Neutrophil (primary cell): Measurements from ENCODE around the gene SEZ6.

Experiments
- H3K27ac ChIP-seq: fragments of 200-600 bp; sonication (generic); 2 replicates; pipeline ENCODE4 v1.5.1; 2016; ENCODE audit warnings: mild to moderate bottlenecking, moderate library complexity
- H3K27me3 ChIP-seq: fragments of 200-600 bp; sonication (generic); 2 replicates; pipeline ENCODE4 v1.6.0; 2016; ENCODE audit warnings: mild to moderate bottlenecking
- H3K36me3 ChIP-seq: fragments of 200-600 bp; sonication (generic); 2 replicates; pipeline ENCODE4 v1.5.1; 2017
- H3K4me1 ChIP-seq, 2 experiments: fragments of 200-600 bp in 1 of 2; sonication (generic) in 1 of 2; 1 replicate in 1 of 2; 2 replicates in 1 of 2; pipeline versions ENCODE4 v1.5.1 to v1.6.1; 2013 to 2016; ENCODE audit warnings: low read depth in 1 of 2, low read length in 1 of 2, mild to moderate bottlenecking in 1 of 2, moderate library complexity in 1 of 2; ENCODE audit not compliant: control insufficient read depth in 1 of 2, insufficient read depth in 1 of 2
- H3K4me3 ChIP-seq, 2 experiments: fragments of 200-600 bp in 1 of 2; sonication (generic) in 1 of 2; 1 replicate in 1 of 2; 2 replicates in 1 of 2; pipeline ENCODE4 v1.5.1; 2013 to 2016; ENCODE audit warnings: low read depth in 1 of 2, low read length in 1 of 2, mild to moderate bottlenecking in 1 of 2, moderate library complexity in 1 of 2
- H3K9me3 ChIP-seq: fragments of 200-600 bp; sonication (generic); 2 replicates; pipeline ENCODE4 v1.5.1; 2016
- TF ChIP-seq, protein P1 (sequence below): fragments of 200-600 bp; sonication (generic); IDR thresholded peaks from 2 replicates; pipeline ENCODE4 v1.5.1; 2016; ENCODE audit warnings: antibody characterized with exemption

Gene SEZ6

DNA sequence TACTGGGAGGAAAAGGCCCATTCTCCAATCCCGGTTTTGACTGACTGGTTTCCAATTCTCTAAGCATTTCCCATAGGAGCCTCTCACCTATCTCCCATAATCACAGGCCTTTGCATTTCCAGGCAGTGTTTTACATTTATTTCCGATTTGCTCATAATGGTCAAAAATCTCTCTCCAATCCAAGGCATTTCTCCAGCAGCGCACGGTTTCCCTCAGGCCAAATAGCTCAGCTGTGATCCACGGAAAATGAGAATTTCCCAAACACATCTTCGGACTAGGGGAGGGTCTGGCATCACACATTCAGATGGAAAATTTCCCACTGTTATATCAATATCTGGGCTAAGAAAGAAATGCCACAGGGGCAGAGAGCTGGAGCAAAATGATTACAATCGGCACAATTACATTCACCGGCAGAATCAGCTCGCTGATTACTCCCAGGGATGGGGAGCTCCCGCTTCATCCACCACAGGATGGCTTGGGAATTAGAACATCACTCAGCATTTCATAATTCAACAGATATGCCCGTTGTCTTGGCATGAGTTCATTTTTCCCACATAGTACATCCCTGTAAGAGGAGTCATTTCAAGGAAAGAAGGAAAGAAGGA is 43.8 kb upstream of the SEZ6 start:
- TF ChIP-seq, protein P1, sequence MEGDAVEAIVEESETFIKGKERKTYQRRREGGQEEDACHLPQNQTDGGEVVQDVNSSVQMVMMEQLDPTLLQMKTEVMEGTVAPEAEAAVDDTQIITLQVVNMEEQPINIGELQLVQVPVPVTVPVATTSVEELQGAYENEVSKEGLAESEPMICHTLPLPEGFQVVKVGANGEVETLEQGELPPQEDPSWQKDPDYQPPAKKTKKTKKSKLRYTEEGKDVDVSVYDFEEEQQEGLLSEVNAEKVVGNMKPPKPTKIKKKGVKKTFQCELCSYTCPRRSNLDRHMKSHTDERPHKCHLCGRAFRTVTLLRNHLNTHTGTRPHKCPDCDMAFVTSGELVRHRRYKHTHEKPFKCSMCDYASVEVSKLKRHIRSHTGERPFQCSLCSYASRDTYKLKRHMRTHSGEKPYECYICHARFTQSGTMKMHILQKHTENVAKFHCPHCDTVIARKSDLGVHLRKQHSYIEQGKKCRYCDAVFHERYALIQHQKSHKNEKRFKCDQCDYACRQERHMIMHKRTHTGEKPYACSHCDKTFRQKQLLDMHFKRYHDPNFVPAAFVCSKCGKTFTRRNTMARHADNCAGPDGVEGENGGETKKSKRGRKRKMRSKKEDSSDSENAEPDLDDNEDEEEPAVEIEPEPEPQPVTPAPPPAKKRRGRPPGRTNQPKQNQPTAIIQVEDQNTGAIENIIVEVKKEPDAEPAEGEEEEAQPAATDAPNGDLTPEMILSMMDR: no peak
- Histone ChIP-seq H3K36me3 (no peaks in the 10 kb centered on the region), H3K27ac (no peak overlapping the region), H3K4me1 (no peaks in the 10 kb centered on the region), H3K27me3 (peaks cover 16% of the 10 kb centered on the region), H3K9me3 (no peaks in the 10 kb centered on the region), H3K4me3 (no peak overlapping the region)

DNA sequence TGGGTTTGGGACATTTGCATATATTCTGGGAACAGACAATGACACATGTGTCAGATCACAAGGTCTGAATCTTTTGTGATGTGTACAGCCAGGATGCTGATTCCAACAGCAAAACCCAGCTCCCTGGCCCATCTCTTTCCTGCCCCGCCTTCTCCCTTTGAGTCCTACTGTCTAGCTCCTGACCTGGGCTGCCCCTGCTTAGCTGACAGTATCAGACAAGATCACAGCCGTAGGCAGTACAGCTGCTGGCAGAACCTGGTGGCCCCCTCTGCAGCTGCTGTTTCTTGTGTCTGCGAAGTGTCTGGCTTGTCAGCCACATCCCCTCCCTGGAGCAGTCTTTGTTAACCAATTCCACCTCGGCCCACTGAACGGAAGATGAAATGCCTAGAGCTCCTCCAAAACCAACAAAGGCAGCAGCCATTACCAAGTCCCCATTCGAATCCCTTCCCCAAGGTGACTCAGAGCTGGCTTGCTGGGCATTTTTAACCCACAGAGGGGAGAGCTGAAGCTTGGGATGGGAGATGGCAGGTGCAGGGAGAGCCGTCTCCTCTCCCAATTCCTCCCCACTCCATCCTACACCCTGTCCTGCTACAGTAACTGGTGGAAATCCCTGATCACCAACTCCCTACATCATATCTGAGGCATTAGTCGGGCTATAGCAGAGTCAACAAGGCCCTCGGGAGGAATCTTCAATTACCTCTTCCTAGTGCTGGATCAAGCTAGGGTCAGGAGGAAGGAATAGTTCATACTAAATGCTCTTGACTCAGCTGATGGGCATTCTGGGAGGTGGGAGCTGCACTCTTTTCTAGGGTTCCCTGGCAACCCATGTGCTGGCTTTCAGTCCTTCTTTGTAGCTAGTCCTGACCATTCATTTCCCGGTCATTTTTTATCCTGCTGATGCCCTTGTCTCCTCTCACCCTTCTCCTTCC is 42.9 kb upstream of the SEZ6 start:
- Histone ChIP-seq H3K27ac (no peak overlapping the region), H3K36me3 (no peaks in the 10 kb centered on the region)

GRCh38 chr17:29046473-29046839 is 40.6 kb upstream of the SEZ6 start:
- H3K9me3 ChIP-seq: no peaks in the 10 kb centered on the region
- no peak overlapping the region for H3K27ac ChIP-seq
- peaks cover 16% of the 10 kb centered on the region for H3K27me3 ChIP-seq
- H3K4me3 ChIP-seq: no peak overlapping the region
- H3K4me1 ChIP-seq: no peaks in the 10 kb centered on the region
- TF ChIP-seq, protein P1: no peak
- no peaks in the 10 kb centered on the region for H3K36me3 ChIP-seq

More for the DNA sequence above, 42.9 kb upstream of the SEZ6 start:
- TF ChIP-seq, protein P1: no peak
- H3K9me3 ChIP-seq: no peaks in the 10 kb centered on the region
- no peak overlapping the region for H3K4me3 ChIP-seq
- H3K4me1 ChIP-seq: no peaks in the 10 kb centered on the region
- H3K27me3 ChIP-seq: peaks cover 16% of the 10 kb centered on the region

DNA sequence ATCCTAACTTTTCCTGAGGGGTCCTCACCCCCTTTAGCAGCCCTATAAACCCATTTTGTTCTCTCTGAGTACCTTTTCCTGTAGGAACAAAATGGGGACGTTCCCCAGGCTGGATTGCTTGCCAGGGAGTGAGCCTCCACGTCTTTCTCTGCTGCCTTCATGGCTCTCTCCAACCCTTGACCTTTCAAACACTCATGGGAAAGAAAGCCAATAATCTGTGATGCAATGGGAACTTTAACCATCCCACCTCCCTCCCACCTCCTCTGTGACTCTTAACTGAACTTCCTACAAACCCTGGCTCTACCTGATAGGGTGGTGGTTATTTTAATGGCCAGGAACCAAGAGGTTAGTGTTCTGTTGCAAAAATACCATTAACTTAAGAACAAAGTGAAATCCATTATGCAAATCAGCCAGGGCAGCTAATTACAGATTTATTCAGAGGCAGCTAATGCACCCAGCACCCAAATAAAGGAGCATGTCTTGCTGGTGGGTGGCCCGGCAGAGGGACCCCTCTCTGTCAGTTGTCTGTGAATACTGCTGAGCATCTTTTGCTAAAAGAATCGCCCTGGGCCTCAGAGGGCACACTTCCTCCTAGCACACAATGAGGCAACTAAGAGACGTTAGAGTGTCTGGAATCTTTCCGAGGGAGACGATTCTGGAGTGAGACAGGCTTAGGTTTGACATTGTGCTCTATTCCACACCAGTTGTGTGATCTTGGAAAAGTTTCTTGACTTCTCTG is 40.1 kb upstream of the SEZ6 start:
- TF ChIP-seq, protein P1: no peak
- peaks cover 16% of the 10 kb centered on the region for H3K27me3 ChIP-seq
- no peaks in the 10 kb centered on the region for H3K4me1 ChIP-seq
- no peak overlapping the region for H3K4me3 ChIP-seq
- no peak overlapping the region for H3K27ac ChIP-seq
- no peaks in the 10 kb centered on the region for H3K9me3 ChIP-seq
- no peaks in the 10 kb centered on the region for H3K36me3 ChIP-seq

GRCh38 chr17:29045026-29045425 is 39.2 kb upstream of the SEZ6 start:
- Histone ChIP-seq H3K4me1 (no peaks in the 10 kb centered on the region), H3K27me3 (peaks cover 16% of the 10 kb centered on the region), H3K4me3 (no peak overlapping the region), H3K36me3 (no peaks in the 10 kb centered on the region), H3K27ac (no peak overlapping the region), H3K9me3 (no peaks in the 10 kb centered on the region)
- TF ChIP-seq, protein P1: no peak
